Mammary epithelial cell (primary cell): ENCODE data around the gene LRRC8B.

Experiments used
- CTCF ChIP-seq, 2 donors: IDR thresholded peaks in 1 of 2; conservative IDR thresholded peaks in 1 of 2; 2 replicates each; pipeline ENCODE4 v1.5.1; 2011 to 2012; ENCODE audit warnings: inconsistent platforms in 2 of 2, low read length in 2 of 2, mild to moderate bottlenecking in 2 of 2, control low read depth in 1 of 2, low read depth in 1 of 2; ENCODE audit not compliant: insufficient read depth in 1 of 2; ENCODE audit errors: extremely low read depth in 1 of 2
- EZH2 ChIP-seq: IDR thresholded peaks from 2 replicates; pipeline ENCODE4 v1.6.1; 2012; ENCODE audit warnings: low read length, inconsistent platforms, borderline replicate concordance

GRCh38 chr1:89538361-89538760 lies 13.7 kb downstream of the LRRC8B start:
- TF ChIP-seq EZH2 = no peak
- no peak for TF ChIP-seq CTCF (conservative IDR thresholded peaks at IDR 0.05 in 1 of 2, IDR thresholded peaks at IDR 0.05 in 1 of 2; ENCODE audit: extremely low read depth in 1 of 2, insufficient read depth in 1 of 2, low read depth in 1 of 2, low read length in 2 of 2)
